Ascending aorta (tissue), 2 donors: ENCODE data around the gene RAD17. TPM values are rescaled to one million over a fixed set of nuclear protein-coding genes. Genes with fewer than 3 reads are reported as not detected.
"Not testable (repeated sequence)": the region's sequence is repeated elsewhere in the genome, so short reads cannot be mapped to it uniquely, and the experiment has no call there.

Source experiments
- DNase-seq, 2 donors: peaks; one replicate each; pipeline ENCODE4 v3.0.0-alpha.2; 2019; ENCODE audit warnings: low spot score in 2 of 2
- H3K27ac ChIP-seq, 2 donors: fragments of 200-600 bp; sonication (generic); one replicate each; pipeline ENCODE4 v1.5.1; 2016 to 2017; ENCODE audit warnings: mild to moderate bottlenecking in 1 of 2
- H3K27me3 ChIP-seq: fragments of 200-600 bp; sonication (generic); one replicate; pipeline ENCODE4 v1.5.1; 2017
- H3K36me3 ChIP-seq, 2 donors: fragments of 200-600 bp; sonication (generic); one replicate each; pipeline ENCODE4 v1.5.1; 2016
- H3K4me1 ChIP-seq, 2 donors: fragments of 200-600 bp; sonication (generic); one replicate each; pipeline ENCODE4 v1.5.1; 2016 to 2017; ENCODE audit warnings: mild to moderate bottlenecking in 1 of 2
- H3K4me3 ChIP-seq, 2 donors: fragments of 200-600 bp; sonication (generic); one replicate each; pipeline ENCODE4 v1.5.1; 2016 to 2017; ENCODE audit warnings: mild to moderate bottlenecking in 1 of 2
- H3K9me3 ChIP-seq, 2 donors: fragments of 200-600 bp; sonication (generic); one replicate each; pipeline ENCODE4 v1.5.1; 2016
- intact Hi-C: fragments of 100-400 bp; cut with DNase I; formaldehyde crosslinking; loops from one replicate; pipeline ENCODE4 v1.15.1; 2023
- total RNA-seq: library from RNA; depleted of rRNA; stranded (reverse); fragments of >200 nt; gene quantifications from one replicate; pipeline ENCODE4 v1.1.0, GENCODE V29; 2016
- TF ChIP-seq, protein P1 (sequence below), 3 experiments: fragments of 200-600 bp in 2 of 3; fragments of 450-650 bp in 1 of 3; sonication (generic) in 2 of 3; IDR thresholded peaks; one replicate each; pipeline ENCODE4 v1.5.1; 2016 to 2019; ENCODE audit warnings: antibody characterized with exemption in 3 of 3, mild to moderate bottlenecking in 1 of 3, moderate library complexity in 1 of 3

RAD17 gene
- total RNA-seq, 1 donor from 2014 or later = 24.4 TPM

DNA sequence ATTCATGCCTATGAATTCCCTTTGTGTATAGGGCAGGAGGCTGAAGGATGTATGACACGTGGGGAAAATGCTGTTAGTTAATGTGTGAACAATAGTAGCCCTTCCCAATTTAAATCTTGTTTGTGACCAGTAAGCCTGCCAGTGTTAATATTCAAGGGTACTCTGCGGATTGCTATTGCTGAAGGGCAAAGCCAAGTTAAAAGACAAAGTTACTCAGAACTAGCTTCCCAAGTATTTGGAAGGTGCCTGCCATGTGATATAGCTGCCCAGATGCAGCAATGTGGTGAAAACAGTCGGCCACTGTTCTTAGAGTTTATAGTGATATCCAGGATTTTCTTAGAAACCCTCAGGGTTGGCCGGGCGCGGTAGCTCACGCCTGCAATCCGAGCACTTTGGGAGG is 79.9 kb downstream of the RAD17 start:
- H3K9me3 ChIP-seq = no peaks in the 10 kb centered on the region
- no peaks in the 10 kb centered on the region for H3K36me3 ChIP-seq
- intact Hi-C loops = no loop called here
- H3K4me3 ChIP-seq = no peak overlapping the region
- DNase-seq = no peak
- TF ChIP-seq, protein P1, sequence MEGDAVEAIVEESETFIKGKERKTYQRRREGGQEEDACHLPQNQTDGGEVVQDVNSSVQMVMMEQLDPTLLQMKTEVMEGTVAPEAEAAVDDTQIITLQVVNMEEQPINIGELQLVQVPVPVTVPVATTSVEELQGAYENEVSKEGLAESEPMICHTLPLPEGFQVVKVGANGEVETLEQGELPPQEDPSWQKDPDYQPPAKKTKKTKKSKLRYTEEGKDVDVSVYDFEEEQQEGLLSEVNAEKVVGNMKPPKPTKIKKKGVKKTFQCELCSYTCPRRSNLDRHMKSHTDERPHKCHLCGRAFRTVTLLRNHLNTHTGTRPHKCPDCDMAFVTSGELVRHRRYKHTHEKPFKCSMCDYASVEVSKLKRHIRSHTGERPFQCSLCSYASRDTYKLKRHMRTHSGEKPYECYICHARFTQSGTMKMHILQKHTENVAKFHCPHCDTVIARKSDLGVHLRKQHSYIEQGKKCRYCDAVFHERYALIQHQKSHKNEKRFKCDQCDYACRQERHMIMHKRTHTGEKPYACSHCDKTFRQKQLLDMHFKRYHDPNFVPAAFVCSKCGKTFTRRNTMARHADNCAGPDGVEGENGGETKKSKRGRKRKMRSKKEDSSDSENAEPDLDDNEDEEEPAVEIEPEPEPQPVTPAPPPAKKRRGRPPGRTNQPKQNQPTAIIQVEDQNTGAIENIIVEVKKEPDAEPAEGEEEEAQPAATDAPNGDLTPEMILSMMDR (IDR thresholded peaks at IDR 0.05) = no peak
- H3K27ac ChIP-seq = no peak overlapping the region
- no peaks in the 10 kb centered on the region for H3K4me1 ChIP-seq
- H3K27me3 ChIP-seq = no peaks in the 10 kb centered on the region

DNA sequence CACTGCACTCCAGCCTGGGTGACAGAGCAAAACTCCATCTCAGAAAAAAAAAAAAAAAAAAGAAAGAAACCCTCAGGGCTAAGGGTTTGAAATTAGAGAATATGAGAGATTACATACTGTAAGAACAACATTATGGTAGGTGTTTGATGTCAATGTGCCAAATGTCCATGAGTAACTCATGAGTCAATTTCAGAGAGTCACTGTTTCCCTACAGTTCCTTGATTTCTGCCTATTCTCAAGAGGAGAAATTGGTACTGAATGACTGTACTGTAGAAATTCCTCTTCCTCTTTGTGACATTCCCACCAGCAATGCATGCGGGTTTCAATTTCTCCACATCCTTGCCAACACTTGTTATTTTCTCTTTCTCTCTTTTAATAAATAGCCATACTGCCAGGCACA is 80.5 kb downstream of the RAD17 start:
- TF ChIP-seq, protein P1 (IDR thresholded peaks at IDR 0.05) = no peak
- DNase-seq = no peak
- Histone ChIP-seq H3K36me3 (no peaks in the 10 kb centered on the region), H3K27me3 (no peaks in the 10 kb centered on the region), H3K4me3 (no peak overlapping the region), H3K9me3 (no peaks in the 10 kb centered on the region), H3K4me1 (no peaks in the 10 kb centered on the region), H3K27ac (no peak overlapping the region)
- intact Hi-C loops = no loop called here

DNA sequence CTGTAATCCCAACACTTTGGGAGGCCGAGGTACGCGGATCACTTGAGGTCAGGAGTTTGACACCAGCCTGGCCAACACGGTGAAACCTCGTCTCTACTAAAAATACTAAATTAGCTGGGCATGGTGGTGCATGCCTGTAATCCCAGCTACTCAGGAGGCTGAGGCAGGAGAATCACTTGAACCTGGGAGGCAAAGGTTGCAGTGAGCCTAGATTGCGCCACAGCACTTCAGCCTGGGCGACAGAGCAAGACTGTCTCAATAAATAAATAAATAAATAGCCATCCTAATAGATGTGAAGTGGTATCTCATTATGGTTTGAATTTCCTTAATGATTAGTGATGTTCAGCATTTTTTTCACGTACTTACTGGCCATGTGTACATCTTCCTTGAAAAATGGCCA is 80.9 kb downstream of the RAD17 start:
- H3K4me1 ChIP-seq, H3K27ac ChIP-seq, H3K9me3 ChIP-seq, H3K36me3 ChIP-seq, intact Hi-C loops, H3K4me3 ChIP-seq, DNase-seq, H3K27me3 ChIP-seq: not testable (repeated sequence)

DNA sequence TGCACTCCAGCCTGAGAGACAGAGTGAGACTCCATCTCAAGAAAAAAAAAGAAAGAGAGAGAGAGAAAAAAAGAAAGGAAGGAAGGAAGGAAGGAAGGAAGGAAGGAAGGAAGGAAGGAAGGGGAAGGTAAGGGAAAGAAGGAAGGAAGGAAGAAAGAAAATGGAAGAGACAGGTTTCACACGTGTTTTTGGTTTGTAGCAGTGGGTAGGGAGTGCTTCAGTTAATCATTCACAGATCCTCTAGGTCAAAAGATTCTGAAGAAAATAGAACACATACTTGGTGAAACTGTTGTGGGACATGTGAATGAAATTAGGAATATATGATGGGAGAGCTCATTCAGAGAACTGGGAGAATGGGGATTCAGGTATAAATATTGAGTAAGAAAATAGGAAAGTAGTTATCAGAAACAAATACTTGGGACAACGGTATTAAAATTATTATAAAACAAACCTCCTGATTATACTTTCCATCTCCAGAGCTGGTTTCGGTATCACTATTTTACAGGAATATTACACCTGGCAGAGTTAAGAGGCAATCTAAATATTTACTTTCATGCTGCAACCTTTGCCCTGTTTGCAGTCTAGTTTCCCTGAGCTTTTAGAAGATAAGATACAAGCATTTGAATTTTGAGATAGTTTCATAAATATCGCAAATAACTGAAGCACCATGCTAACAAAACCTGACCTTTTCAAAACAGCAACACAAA is 82.5 kb downstream of the RAD17 start:
- DNase-seq = no peak
- Histone ChIP-seq H3K4me3 (no peak overlapping the region), H3K36me3 (no peaks in the 10 kb centered on the region), H3K4me1 (no peaks in the 10 kb centered on the region), H3K27me3 (no peaks in the 10 kb centered on the region), H3K9me3 (no peaks in the 10 kb centered on the region), H3K27ac (no peak overlapping the region)
- intact Hi-C loops = no loop called here
- TF ChIP-seq, protein P1 (IDR thresholded peaks at IDR 0.05) = no peak

DNA sequence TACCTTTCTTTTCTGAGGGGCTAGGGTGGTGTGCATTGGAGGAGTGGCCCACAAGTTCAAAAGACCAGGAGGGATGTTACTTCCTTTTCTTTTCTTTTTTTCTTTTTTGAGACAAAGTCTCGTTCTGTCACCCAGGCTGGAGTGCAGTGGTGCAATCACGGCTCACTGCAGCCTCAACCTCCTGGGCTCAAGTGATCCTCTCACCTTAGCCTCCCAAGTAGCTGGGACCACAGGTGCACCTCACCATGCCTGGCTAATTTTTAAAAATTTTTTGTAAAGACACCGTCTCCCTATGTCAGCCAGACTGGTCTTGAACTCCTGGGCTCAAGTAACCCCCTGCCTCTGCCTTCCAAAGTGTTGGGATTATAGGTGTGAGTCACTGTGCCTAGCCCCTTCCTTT is 83.9 kb downstream of the RAD17 start:
- DNase-seq, H3K4me1 ChIP-seq, H3K4me3 ChIP-seq, intact Hi-C loops, H3K9me3 ChIP-seq, H3K27ac ChIP-seq, H3K27me3 ChIP-seq, H3K36me3 ChIP-seq: not testable (repeated sequence)

DNA sequence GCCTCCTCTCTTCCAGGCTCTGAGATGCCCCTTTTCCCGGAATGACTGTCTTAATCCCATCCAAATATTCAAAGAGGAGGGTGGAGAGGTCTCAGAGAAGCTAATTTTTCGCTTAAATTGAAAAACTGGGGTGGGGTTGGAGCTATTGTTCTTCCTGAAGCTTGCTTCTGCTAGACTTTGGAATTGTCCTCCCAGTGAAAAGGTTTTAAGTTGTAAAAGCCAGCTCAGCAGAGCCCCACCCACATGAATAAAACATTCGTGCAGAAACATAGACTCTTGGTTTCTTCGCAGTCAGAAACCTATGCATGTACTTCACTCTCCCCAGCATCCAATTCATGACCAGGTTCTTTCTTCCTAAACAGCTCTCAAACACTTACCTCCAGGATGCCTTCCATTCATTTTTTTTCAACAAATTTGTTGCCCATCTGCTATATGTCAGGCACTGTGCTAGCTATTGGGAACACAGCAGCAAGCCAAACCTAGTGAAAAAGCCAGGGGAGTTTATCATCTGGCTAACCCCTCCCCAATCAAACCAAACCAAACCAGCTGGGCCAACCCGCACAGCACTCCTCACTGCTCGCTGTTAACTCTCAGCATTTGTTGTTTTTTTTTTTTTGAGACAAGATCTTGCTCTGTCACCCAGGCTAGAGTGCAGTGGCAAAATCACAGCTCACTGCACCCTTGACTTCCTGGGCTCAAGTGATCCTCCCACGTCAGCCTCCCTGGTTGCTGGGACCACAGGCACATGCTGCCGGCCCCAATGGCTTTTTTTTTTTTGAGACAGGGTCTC is 85.0 kb downstream of the RAD17 start:
- H3K27ac ChIP-seq = no peak overlapping the region
- H3K9me3 ChIP-seq = no peaks in the 10 kb centered on the region
- no peak for DNase-seq
- no peaks in the 10 kb centered on the region for H3K36me3 ChIP-seq
- TF ChIP-seq, protein P1 (IDR thresholded peaks at IDR 0.05) = no peak
- no peaks in the 10 kb centered on the region for H3K4me1 ChIP-seq
- no peaks in the 10 kb centered on the region for H3K27me3 ChIP-seq
- intact Hi-C loops = no loop called here
- H3K4me3 ChIP-seq = no peak overlapping the region

DNA sequence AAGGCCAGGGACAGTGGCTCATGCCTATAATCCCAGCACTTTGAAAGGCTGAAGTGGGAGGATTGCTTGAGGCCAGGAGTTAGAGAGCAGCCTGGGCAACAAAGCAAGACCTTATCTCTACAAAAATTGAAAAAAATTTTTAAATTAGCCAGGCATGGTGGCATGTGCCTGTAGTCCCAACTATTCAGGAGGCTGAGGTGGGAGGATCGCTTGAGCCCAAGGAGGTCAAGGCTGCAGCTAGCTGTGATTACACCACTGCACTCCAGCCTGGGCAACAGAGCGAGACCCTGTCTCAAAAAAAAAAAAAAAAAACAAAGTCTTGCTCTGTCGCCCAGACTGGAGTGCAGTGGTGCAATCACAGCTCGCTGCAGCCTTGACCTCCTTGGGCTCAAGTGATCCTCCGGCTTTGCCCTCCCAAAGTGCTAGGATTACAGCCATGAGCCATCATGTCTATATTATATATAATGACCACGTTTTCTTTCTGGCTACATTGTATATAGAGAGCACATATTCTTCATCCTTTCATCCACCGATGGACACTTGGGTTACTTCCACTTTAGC is 85.9 kb downstream of the RAD17 start:
- H3K27me3 ChIP-seq, H3K4me3 ChIP-seq, H3K4me1 ChIP-seq, intact Hi-C loops, H3K27ac ChIP-seq, DNase-seq, H3K36me3 ChIP-seq, H3K9me3 ChIP-seq: not testable (repeated sequence)
